HepG2 (cell line): ENCODE results near the gene UBQLN4. TPM values are rescaled to one million over a fixed set of nuclear protein-coding genes. Genes with fewer than 3 reads are reported as not detected.

Experiments
- ARNT2 ChIP-seq: sonication (generic); formaldehyde crosslinking; IDR thresholded peaks from 2 replicates; pipeline ENCODE4 v1.8.0; 2022; ENCODE audit warnings: mild to moderate bottlenecking, low read depth, missing genetic modification reagents, moderate library complexity
- BHLHE40 ChIP-seq: IDR thresholded peaks from 2 replicates; pipeline ENCODE4 v1.6.1; 2011; ENCODE audit warnings: low read length, improper control_type of control experiment
- BORCS8-MEF2B ChIP-seq: sonication (generic); formaldehyde crosslinking; IDR thresholded peaks from 2 replicates; pipeline ENCODE4 v1.8.0; 2022; ENCODE audit warnings: mild to moderate bottlenecking, missing genetic modification reagents
- CBX2 ChIP-seq, 2 experiments: fragments of 200-600 bp in 1 of 2; sonication (generic); formaldehyde crosslinking in 1 of 2; IDR thresholded peaks; 2 replicates each; pipeline versions ENCODE4 v1.7.0 to v1.8.1; 2018 to 2022; ENCODE audit warnings: low read depth in 2 of 2, low read length in 1 of 2, mild to moderate bottlenecking in 1 of 2, missing genetic modification reagents in 1 of 2
- DNMT1 ChIP-seq: sonication (generic); formaldehyde crosslinking; IDR thresholded peaks from 2 replicates; pipeline ENCODE4 v1.5.1; 2020; ENCODE audit warnings: mild to moderate bottlenecking, missing genetic modification reagents
- HNF4A ChIP-seq: sonication (generic); formaldehyde crosslinking; IDR thresholded peaks from 2 replicates; pipeline ENCODE4 v1.4.0; 2020; ENCODE audit warnings: missing genetic modification reagents
- KAT7 ChIP-seq: IDR thresholded peaks from 2 replicates; pipeline ENCODE4 v1.6.1; 2018; ENCODE audit warnings: borderline replicate concordance, missing compliant biosample characterization
- MEIS1 ChIP-seq: sonication (generic); formaldehyde crosslinking; IDR thresholded peaks from 2 replicates; pipeline ENCODE4 v1.9.0; 2021; ENCODE audit warnings: mild to moderate bottlenecking, missing genetic modification reagents, moderate library complexity, borderline replicate concordance
- PAX8 ChIP-seq: sonication (generic); formaldehyde crosslinking; IDR thresholded peaks from 2 replicates; pipeline ENCODE4 v1.8.0; 2022; ENCODE audit warnings: mild to moderate bottlenecking, missing genetic modification reagents, borderline replicate concordance
- PPARG ChIP-seq: conservative IDR thresholded peaks from 2 replicates; pipeline ENCODE4 v1.6.1; 2016; ENCODE audit warnings: missing biosample characterization, missing genetic modification reagents
- SOX6 ChIP-seq, 2 experiments: fragments of 450-650 bp in 1 of 2; sonication (generic) in 1 of 2; formaldehyde crosslinking in 1 of 2; IDR thresholded peaks; 2 replicates each; pipeline versions ENCODE4 v1.4.0 to v1.6.1; 2017 to 2020; ENCODE audit warnings: antibody characterized with exemption in 1 of 2, mild to moderate bottlenecking in 1 of 2, missing genetic modification reagents in 1 of 2
- U2AF2 ChIP-seq: fragments of 200-400 bp; formaldehyde crosslinking; IDR thresholded peaks from 2 replicates; pipeline ENCODE4 v1.6.1; 2017; ENCODE audit warnings: low read depth, mild to moderate bottlenecking, low read length
- ZNF333 ChIP-seq: sonication (generic); formaldehyde crosslinking; IDR thresholded peaks from 2 replicates; pipeline ENCODE4 v1.4.0; 2020; ENCODE audit warnings: mild to moderate bottlenecking, missing genetic modification reagents, borderline replicate concordance
- ZNF549 ChIP-seq: sonication (generic); formaldehyde crosslinking; IDR thresholded peaks from 2 replicates; pipeline ENCODE4 v1.5.0; 2020; ENCODE audit warnings: missing genetic modification reagents
- ZNF576 ChIP-seq: sonication (generic); formaldehyde crosslinking; IDR thresholded peaks from 2 replicates; pipeline ENCODE4 v1.4.0; 2020; ENCODE audit warnings: mild to moderate bottlenecking, missing genetic modification reagents
- ZNF607 ChIP-seq: sonication (generic); formaldehyde crosslinking; IDR thresholded peaks from 2 replicates; pipeline ENCODE4 v1.5.1; 2020; ENCODE audit warnings: missing genetic modification reagents, mild to moderate bottlenecking, borderline replicate concordance
- ZNF674 ChIP-seq: sonication (generic); formaldehyde crosslinking; IDR thresholded peaks from 2 replicates; pipeline ENCODE4 v1.5.0; 2020; ENCODE audit warnings: low read depth, mild to moderate bottlenecking, missing genetic modification reagents
- ZNF7 ChIP-seq: IDR thresholded peaks from 2 replicates; pipeline ENCODE4 v1.6.1; 2016; ENCODE audit warnings: missing biosample characterization, missing genetic modification reagents
- polyA plus RNA-seq, 8 experiments: library from polyadenylated mRNA; depleted of rRNA in 3 of 8; stranded (reverse) in 7 of 8; unstranded in 1 of 8; fragments of >200 nt; fragmentation: Illumina TruSeq in 4 of 8; extraction: Trizol in 4 of 8; gene quantifications; 2 replicates each; pipeline versions ENCODE4 v1.2.1 to v1.2.3, GENCODE V29; 2011 to 2016; ENCODE audit warnings: low read depth in 4 of 8, missing spikeins in 1 of 8, mixed read lengths in 1 of 8; ENCODE audit not compliant: insufficient read depth in 1 of 8
- total RNA-seq, 5 experiments: library from RNA; depleted of rRNA; stranded (reverse); fragments of >200 nt; fragmentation: Illumina TruSeq; extraction: Trizol; gene quantifications; 2 replicates each; pipeline ENCODE4 v1.2.3, GENCODE V29; 2016; ENCODE audit warnings: low read depth in 1 of 5
- TF ChIP-seq, protein P1 (sequence below): sonication (generic); formaldehyde crosslinking; IDR thresholded peaks from 2 replicates; pipeline ENCODE4 v1.8.0; 2022; ENCODE audit warnings: mild to moderate bottlenecking, missing genetic modification reagents; ENCODE audit not compliant: insufficient replicate concordance
- TF ChIP-seq, protein P2 (sequence below): sonication (generic); formaldehyde crosslinking; IDR thresholded peaks from 2 replicates; pipeline ENCODE4; 2020; ENCODE audit warnings: missing genetic modification reagents, mild to moderate bottlenecking, borderline replicate concordance
- TF ChIP-seq, protein P3 (sequence below): sonication (generic); formaldehyde crosslinking; IDR thresholded peaks from 2 replicates; pipeline ENCODE4 v1.4.0; 2020; ENCODE audit warnings: missing genetic modification reagents

UBQLN4 gene
- total and polyA plus RNA-seq, 2 of the 13 experiments (the other 11 are each of a cell fraction or from before 2014, with no cell fraction given), result 31.5 to 39.8 TPM

GRCh38 chr1:156054500-156055280 is 1.1 kb upstream of the UBQLN4 start, which contains the start of gene LAMTOR2 (continued):
- TF ChIP-seq, protein P1, sequence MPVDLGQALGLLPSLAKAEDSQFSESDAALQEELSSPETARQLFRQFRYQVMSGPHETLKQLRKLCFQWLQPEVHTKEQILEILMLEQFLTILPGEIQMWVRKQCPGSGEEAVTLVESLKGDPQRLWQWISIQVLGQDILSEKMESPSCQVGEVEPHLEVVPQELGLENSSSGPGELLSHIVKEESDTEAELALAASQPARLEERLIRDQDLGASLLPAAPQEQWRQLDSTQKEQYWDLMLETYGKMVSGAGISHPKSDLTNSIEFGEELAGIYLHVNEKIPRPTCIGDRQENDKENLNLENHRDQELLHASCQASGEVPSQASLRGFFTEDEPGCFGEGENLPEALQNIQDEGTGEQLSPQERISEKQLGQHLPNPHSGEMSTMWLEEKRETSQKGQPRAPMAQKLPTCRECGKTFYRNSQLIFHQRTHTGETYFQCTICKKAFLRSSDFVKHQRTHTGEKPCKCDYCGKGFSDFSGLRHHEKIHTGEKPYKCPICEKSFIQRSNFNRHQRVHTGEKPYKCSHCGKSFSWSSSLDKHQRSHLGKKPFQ (CRISPR knock-in tag), result no peak
- TF ChIP-seq MEIS1 (CRISPR knock-in tag) (peak; percentile 77), BORCS8-MEF2B (CRISPR knock-in tag) (no peak), CBX2 (IDR thresholded peaks at IDR 0.05; ENCODE audit: low read depth, low read length) (no peak), CBX2 (CRISPR knock-in tag; IDR thresholded peaks at IDR 0.05; ENCODE audit: low read depth) (no peak), PPARG (CRISPR knock-in tag) (peak; percentile 42; the same call in 1 of the 2 replicates), DNMT1 (CRISPR knock-in tag) (no peak), ARNT2 (CRISPR knock-in tag) (peak; percentile 69; the same call in 1 of the 2 replicates), HNF4A (CRISPR knock-in tag) (0 out of 2 replicates have a peak, but pooled peaks have one; percentile 12), ZNF576 (CRISPR knock-in tag) (no peak), U2AF2 (no peak), ZNF333 (0 out of 2 replicates have a peak, but pooled peaks have one; percentile 16), KAT7 (CRISPR knock-in tag) (no peak), BHLHE40 (no peak), ZNF7 (CRISPR knock-in tag) (no peak), ZNF607 (0 out of 2 replicates have a peak, but pooled peaks have one; percentile 41), PAX8 (no peak), SOX6 (IDR thresholded peaks at IDR 0.05) (no peak), SOX6 (CRISPR knock-in tag; IDR thresholded peaks at IDR 0.05) (peak; percentile 74), ZNF674 (CRISPR knock-in tag) (no peak), ZNF549 (no peak)
- TF ChIP-seq, protein P2, sequence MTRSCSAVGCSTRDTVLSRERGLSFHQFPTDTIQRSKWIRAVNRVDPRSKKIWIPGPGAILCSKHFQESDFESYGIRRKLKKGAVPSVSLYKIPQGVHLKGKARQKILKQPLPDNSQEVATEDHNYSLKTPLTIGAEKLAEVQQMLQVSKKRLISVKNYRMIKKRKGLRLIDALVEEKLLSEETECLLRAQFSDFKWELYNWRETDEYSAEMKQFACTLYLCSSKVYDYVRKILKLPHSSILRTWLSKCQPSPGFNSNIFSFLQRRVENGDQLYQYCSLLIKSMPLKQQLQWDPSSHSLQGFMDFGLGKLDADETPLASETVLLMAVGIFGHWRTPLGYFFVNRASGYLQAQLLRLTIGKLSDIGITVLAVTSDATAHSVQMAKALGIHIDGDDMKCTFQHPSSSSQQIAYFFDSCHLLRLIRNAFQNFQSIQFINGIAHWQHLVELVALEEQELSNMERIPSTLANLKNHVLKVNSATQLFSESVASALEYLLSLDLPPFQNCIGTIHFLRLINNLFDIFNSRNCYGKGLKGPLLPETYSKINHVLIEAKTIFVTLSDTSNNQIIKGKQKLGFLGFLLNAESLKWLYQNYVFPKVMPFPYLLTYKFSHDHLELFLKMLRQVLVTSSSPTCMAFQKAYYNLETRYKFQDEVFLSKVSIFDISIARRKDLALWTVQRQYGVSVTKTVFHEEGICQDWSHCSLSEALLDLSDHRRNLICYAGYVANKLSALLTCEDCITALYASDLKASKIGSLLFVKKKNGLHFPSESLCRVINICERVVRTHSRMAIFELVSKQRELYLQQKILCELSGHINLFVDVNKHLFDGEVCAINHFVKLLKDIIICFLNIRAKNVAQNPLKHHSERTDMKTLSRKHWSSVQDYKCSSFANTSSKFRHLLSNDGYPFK (CRISPR knock-in tag), result peak; percentile 76; the same call in 1 of the 2 replicates
- TF ChIP-seq, protein P3, sequence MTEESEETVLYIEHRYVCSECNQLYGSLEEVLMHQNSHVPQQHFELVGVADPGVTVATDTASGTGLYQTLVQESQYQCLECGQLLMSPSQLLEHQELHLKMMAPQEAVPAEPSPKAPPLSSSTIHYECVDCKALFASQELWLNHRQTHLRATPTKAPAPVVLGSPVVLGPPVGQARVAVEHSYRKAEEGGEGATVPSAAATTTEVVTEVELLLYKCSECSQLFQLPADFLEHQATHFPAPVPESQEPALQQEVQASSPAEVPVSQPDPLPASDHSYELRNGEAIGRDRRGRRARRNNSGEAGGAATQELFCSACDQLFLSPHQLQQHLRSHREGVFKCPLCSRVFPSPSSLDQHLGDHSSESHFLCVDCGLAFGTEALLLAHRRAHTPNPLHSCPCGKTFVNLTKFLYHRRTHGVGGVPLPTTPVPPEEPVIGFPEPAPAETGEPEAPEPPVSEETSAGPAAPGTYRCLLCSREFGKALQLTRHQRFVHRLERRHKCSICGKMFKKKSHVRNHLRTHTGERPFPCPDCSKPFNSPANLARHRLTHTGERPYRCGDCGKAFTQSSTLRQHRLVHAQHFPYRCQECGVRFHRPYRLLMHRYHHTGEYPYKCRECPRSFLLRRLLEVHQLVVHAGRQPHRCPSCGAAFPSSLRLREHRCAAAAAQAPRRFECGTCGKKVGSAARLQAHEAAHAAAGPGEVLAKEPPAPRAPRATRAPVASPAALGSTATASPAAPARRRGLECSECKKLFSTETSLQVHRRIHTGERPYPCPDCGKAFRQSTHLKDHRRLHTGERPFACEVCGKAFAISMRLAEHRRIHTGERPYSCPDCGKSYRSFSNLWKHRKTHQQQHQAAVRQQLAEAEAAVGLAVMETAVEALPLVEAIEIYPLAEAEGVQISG (CRISPR knock-in tag), result peak; percentile 98
